Measurements from ENCODE around the gene GUCY1A2.

The GUCY1A2 gene

GRCh38 chr11:106997227-106997626 lies 21.0 kb downstream of the GUCY1A2 start:
- no peak for DNase-seq

GRCh38 chr11:106996691-106997090 lies 21.6 kb downstream of the GUCY1A2 start:
- no peak for DNase-seq

GRCh38 chr11:106990331-106990730 lies 27.9 kb downstream of the GUCY1A2 start:
- no peak for DNase-seq

- no peak for DNase-seq
Measured at GRCh38 chr11:106989078-106989455, 29.2 kb downstream of the GUCY1A2 start.

- no peak for DNase-seq
Measured at GRCh38 chr11:106988151-106989077, 29.9 kb downstream of the GUCY1A2 start.

DNA sequence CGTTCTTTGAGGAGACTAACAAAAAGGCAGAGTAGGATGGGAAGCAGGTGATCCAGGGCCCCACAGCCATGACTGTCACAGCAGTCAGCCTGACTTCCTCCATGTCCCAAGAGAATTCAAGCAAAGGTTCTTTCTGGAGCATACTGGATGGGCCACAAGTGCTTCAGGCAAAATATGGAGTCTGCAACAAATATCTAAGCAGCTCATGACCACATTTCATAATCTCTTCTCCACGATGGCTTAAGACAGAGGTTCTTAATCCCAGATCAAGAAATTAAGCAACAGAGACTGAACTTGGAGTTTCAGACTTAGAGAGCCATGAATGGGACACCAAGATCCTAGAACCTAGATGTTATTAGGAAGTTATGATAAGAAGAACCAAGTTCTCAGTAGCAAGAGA lies 31.6 kb downstream of the GUCY1A2 start:
- no peak for DNase-seq

DNA sequence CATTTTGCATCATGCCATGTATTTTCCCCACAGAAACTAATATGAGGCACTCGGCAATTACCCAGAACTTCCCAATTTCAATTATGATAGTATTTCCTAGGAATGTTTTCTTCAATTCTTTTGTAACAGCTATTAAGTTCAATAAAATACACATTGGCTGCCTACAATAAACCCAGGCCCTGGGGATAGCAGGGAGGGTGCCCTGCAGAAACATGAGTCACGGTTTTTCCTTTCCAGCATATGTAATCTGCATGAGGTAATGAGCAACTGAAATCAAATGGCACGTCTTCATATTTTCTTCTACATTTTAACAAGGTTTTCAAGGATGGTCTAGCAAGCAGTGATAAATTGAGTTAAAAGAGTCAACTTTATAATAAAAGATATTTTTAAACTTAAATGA lies 32.0 kb downstream of the GUCY1A2 start:
- no peak for DNase-seq

DNA sequence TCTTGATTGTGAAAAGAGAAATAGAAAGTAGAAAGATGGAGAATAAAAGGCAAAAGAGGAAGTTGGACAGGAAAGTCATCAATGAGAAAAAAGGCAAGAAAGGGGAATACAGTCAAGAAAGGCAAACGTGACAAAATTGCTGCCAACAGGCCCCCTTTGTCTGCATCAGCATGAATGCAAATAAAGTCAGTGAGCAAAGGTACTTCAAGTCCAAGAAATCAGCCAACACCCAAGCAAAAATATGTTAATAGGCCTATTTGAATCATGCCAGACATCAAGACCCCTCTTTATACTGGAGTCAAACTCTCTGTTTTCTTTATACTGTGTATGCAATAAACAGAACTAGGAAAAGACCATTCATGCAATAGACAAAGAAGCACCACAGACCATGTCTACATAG lies 34.3 kb downstream of the GUCY1A2 start:
- no peak for DNase-seq

GRCh38 chr11:106983261-106983660 lies 35.0 kb downstream of the GUCY1A2 start:
- DNase-seq = no peak

DNA sequence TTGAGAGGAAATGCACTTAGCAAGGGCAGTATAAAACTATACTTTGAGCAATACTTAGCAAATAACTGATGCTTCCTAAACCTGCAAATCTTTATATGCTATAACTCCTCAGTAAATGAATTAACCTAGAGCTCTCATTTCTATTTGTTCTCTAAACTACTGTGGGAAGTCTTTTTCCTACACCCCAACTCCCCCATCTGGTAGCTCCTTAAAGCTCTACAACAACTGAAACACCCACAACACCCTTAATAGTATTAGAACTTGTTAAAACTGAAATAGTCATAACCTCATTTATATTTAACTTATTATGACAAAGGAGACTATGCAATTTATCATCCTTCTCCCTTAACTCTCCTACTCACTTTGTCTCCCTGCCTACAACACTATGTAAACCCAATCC lies 43.4 kb downstream of the GUCY1A2 start:
- no peak for DNase-seq

DNA sequence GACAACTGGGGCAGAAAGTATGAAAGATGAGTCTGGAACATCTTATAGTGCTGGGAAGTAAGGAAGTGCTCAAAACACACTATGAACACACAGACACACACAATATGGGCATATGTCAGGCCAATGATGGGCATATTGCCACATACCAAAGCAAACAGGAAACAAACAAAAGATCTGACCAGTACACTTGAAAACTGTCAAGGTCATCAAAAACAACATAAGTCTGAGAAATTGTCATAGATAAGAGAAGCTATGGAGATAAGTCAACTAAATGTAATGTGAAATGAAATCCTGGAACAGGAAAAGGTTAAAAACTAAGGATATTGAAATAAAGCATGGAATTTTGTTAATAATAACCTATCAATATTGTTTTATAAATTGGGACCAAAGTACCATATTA lies 46.4 kb downstream of the GUCY1A2 start:
- no peak for DNase-seq

- DNase-seq = no peak
Measured at GRCh38 chr11:106969644-106970355, 48.5 kb downstream of the GUCY1A2 start.

GRCh38 chr11:106962995-106963394 lies 55.3 kb downstream of the GUCY1A2 start:
- DNase-seq = no peak

DNA sequence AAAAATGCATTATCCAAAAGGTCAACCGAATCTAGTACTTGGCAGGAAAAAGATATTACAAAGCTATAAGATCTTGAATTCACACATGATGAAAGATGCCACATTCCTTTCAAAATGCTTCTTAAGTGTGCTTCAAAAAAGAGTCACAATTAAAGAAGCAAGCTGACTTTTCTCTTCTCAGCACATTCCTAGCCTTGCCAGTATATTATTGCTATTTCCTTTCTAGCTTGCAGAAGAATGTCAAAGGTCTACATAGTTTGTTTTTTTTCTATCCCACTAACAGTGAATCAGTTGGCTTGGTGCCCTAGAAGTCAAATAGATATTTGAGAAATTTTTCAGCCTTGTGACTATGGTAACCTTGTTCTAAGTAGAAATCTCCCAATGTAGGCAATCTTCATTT lies 56.8 kb downstream of the GUCY1A2 start:
- DNase-seq = no peak

DNA sequence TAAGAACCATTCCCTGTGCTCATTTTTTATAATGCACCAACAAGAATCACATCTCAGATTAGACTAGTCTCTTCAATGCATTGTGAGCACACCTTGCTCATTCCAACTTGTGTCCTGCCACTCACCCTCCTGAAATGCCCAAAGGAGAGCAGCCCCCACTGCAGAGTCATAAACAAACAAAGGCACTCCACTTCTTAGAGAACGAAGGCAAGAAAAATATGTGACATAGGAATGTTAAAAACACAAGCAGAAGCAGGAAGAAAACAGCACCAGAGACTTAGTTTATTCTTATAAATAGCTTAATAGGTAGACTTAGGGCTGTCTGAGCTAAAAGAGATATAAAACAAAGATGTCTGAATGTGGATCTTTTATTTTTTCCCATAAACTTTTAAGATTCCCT lies 57.2 kb downstream of the GUCY1A2 start:
- no peak for DNase-seq

GRCh38 chr11:106959800-106960199 lies 58.5 kb downstream of the GUCY1A2 start:
- no peak for DNase-seq

DNA sequence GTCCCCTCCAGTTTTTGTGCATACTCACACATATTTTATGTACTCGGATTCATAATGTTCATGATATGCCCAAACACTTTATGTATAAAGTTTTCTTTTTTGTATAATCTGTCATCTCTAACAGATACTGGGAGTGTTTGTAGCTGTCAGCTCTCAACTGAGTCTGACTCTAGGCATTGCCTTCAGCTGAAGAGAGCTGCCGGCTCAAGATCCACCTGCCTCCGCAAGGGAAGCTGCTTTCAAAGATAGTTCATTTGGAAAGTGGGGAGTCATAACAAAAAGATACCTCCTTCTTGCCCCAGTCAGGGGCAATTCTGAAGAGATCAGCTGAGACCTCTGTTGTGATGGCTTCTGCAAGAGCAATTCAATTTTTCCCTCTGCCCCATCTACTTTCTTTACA lies 58.9 kb downstream of the GUCY1A2 start:
- no peak for DNase-seq

- no peak for DNase-seq
Measured at GRCh38 chr11:106958517-106959248, 59.6 kb downstream of the GUCY1A2 start.

DNA sequence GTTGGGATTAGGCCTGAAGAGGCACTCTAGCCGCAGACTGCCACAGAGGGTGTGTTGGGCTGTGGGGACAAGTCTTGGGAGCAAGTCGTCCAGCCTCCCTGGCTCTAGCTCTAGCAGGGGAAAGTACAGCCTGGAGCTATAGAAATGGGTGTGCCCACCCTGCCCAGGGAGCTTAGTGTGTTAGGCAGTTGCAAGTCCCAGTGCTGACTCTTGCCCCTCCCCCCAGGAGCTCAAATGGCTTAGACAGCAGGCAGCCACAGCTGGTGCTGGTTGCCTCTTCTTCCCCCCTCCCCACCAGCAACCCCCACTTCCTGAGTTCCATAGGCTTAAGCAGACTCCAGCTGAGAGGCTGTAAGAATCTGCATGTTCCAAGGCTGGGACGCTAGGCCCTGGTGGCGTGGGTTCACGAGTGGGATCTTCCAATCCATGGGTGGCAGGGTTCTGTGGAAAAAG lies 61.2 kb downstream of the GUCY1A2 start:
- no peak for DNase-seq

DNA sequence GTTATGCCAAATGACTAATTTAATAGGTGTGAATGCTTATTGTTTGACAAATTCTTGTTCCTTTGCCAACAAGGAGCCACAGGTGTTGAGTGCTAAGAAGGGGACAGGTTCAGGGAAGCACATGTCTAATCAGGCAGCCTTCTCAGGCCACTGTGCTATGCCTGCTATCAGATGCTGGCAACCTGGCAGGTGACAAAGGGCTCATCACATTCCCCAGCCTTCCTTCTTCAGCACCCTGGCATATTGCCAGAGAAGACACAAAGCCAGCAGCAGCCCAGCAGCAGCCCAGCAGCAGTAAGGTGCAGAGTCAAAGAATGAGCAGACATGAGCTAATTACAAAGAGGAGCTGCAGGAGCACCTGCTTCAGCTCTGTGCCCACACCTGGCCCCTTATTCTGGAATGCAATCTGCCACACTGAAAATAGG lies 68.2 kb downstream of the GUCY1A2 start:
- no peak for DNase-seq

DNA sequence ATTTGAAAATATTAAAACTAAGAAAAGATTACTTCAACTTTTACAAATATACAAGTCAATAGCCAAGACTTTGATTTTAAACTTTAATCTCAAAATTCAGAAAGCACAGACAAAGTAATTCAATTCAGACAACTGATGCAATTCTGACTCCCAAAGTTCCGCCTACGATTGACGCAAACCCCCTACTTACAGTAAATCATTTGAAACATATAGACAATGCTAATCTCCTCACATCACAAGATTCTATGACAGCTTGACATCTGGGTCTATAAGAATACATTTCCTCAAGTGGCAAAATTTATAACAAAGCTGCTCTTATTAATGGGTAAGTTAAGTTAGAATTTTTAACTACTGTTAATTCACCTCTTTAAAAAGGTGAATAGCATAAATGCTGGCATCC lies 75.2 kb downstream of the GUCY1A2 start:
- DNase-seq = no peak

GRCh38 chr11:106939157-106939556 lies 79.1 kb downstream of the GUCY1A2 start:
- no peak for DNase-seq

GRCh38 chr11:106937111-106937510 lies 81.2 kb downstream of the GUCY1A2 start:
- no peak for DNase-seq

Measured in cortex of kidney (tissue), 1 donor.